Activated T-cell treated with anti-CD3 and anti-CD28 coated beads, Interleukin-2, amount 50 U/mL, for 4 hours (primary cell): Measurements from ENCODE around the gene LMTK2. TPM values are rescaled to one million over a fixed set of nuclear protein-coding genes. Genes with fewer than 3 reads are reported as not detected.

Experiments used
- ATAC-seq, 2 donors: fragments of 200-7000 bp; cut with Tn5 transposase; one replicate each; pipeline ENCODE4 v1.10.0; 2021
- DNase-seq: peaks from one replicate; pipeline ENCODE4 v3.0.0-alpha.2; 2020
- H3K27me3 Mint-ChIP-seq: one replicate; pipeline ENCODE4 v1.8.0; 2021; ENCODE audit warnings: low read depth, mixed read lengths
- H3K36me3 Mint-ChIP-seq: one replicate; pipeline ENCODE4 v1.8.0; 2022; ENCODE audit warnings: mixed read lengths; ENCODE audit not compliant: insufficient read depth
- H3K4me1 Mint-ChIP-seq: one replicate; pipeline ENCODE4 v1.8.0; 2021; ENCODE audit warnings: low read depth, mixed read lengths
- H3K4me3 Mint-ChIP-seq: one replicate; pipeline ENCODE4 v1.8.0; 2021; ENCODE audit warnings: mild to moderate bottlenecking, moderate library complexity, mixed read lengths
- H3K9me3 Mint-ChIP-seq: one replicate; pipeline ENCODE4 v1.8.0; 2021; ENCODE audit warnings: mixed read lengths
- total RNA-seq, 3 donors: library from RNA; stranded (reverse); gene quantifications; one replicate each; pipeline ENCODE4 v1.2.1, GENCODE V29; 2021

The LMTK2 gene
- total RNA-seq, 3 donors from 2014 or later: 18.5 to 23.2 (median 18.6) TPM

DNA sequence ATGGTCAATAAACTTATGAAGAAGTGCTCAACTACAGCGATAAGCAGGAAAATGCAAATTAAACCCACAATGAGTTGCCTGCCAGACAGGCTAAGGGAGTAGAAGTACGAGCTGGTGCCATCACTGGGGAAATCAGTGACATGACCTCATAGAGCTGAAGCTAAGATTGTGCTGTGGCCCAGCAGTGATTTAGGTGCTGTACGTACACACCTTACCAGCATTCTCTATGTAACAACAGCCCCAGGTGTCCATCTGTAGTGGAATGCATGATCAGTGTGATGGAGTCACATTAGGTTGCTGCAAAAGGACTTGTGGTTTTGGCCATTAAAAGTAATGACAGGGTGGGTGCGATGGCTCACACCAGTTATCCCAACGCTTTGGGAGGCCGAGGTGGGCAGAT lies 151.0 kb downstream of the LMTK2 start:
- no peaks in the 10 kb centered on the region for H3K9me3 Mint-ChIP-seq
- ATAC-seq (no peak), DNase-seq (no peak)
- peaks cover 21% of the 10 kb centered on the region for H3K4me1 Mint-ChIP-seq
- H3K27me3 Mint-ChIP-seq: no peaks in the 10 kb centered on the region
- no peak overlapping the region for H3K4me3 Mint-ChIP-seq
- peaks cover 18% of the 10 kb centered on the region for H3K36me3 Mint-ChIP-seq

Other genes with a start within 250 kb of the LMTK2 start
- 100 to 1,000 TPM; 100 to 142 (median 120) TPM for gene ASNS, start 234.5 kb upstream of the LMTK2 start, total RNA-seq
- gene OCM2, start 116.7 kb upstream of the LMTK2 start, total RNA-seq: not detected
- gene BHLHA15, start 104.6 kb downstream of the LMTK2 start, total RNA-seq: under 1 TPM in 2 of 3 donors, not detected in 1; 0.52 to 0.69 TPM
- 10 to 100 TPM; 35.1 to 42.8 (median 36.1) TPM for gene TECPR1, start 145.4 kb downstream of the LMTK2 start, total RNA-seq
- 10 to 100 TPM; 46.4 to 58.1 (median 51.1) TPM for gene BRI3, start 174.8 kb downstream of the LMTK2 start, total RNA-seq